Placental epithelial cell (primary cell): Measurements from ENCODE around the gene MACROH2A2. TPM values are rescaled to one million over a fixed set of nuclear protein-coding genes. Genes with fewer than 3 reads are reported as not detected.

Experiments used
- total RNA-seq: library from RNA; depleted of rRNA; stranded (reverse); fragments of >200 nt; gene quantifications from 2 replicates; pipeline ENCODE4 v1.2.3, GENCODE V29; 2012

MACROH2A2 gene
- total RNA-seq: 16.9 and 20.4 TPM in 2 replicates

DNA sequence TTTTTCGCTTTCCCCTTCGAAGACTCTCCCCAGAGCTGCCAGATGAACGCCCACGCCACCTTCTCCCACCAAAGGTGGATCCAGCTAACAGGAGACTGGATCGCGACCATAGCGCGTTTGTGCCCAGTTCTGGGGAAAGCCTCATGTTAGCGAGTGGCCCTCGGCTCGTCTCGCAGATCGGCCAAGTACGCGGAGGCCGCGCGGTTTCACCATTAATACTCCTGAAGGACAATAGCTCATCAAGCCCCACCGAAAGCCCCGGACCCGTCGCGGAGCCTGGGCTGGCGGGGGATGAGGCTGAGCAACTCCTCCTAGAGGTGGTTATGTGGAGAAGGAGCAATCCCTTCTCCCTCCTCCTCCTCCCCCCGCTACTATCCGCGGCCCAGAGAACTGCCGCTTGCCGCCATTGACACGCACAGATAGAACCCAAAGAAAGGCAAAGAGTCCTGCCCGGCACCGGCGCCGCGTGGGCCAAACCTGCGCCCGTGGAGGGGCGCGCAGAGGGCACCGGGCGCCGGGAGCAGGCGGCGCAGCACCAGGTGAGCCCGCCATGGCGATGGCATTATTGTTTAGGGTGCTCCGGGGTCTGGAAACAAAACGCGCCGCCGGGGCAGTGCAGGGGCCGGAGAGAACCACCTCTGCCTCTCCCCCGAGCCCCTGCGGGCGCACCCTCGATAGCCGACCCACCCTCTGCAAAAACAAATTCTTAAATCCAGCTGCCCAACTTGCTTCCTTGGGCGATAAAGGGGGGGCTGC, at the start of gene MACROH2A2:
TSS of gene MACROH2A2 (plus strand) at position 385 of the 756 bp plus-strand sequence. CDS start 22,813 bp downstream, outside the sequence.

DNA sequence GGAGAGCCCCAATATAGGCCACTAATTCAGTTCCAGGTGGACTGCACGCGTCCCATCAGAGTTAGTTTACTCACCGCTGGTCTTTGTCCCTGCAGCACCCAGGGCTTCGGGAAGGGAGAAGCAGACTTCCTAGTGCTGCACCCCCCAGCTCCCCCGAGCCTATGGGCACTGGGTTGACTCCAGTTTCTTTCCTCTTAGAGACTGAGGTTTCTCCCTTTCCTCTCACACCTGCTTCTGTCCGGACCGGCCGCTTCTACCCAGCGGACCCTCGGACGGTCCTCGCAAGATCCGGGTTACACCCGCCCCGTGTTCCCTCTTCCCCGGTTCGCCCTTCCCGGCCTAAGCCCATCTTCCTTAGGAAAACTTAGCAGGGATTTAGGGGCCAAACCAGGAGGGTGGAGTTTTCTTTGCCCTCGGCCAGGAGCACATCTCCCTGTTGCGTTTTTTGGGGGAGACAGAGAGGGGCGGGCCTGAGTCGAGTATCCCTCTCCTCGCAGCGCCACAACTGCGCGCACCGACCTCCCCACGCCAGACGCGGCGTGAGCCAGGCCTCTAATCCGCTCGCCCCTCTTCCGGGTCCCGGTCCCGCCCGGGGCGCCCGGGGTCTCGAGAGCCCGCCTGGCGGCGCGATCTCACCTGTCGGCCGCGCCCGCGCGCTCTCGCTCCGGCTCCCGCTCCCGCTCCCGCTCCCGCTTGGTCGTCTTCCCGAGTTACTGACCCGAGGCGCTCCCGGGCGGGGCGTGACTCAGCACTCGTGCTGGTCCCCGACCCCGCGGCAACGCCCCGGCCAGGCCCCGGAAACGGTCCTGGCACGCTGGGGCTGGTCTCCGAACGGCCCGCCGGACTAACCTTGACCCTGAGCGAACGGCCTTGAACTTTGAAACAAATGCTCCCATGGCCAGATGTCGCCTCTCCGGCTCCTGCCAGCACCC, 79.7 kb downstream of the MACROH2A2 start, which contains the start of gene AIFM2:
TSS of gene AIFM2 (minus strand) at position 728 of the 932 bp plus-strand sequence. CDS start 8,741 bp downstream, outside the sequence.

DNA sequence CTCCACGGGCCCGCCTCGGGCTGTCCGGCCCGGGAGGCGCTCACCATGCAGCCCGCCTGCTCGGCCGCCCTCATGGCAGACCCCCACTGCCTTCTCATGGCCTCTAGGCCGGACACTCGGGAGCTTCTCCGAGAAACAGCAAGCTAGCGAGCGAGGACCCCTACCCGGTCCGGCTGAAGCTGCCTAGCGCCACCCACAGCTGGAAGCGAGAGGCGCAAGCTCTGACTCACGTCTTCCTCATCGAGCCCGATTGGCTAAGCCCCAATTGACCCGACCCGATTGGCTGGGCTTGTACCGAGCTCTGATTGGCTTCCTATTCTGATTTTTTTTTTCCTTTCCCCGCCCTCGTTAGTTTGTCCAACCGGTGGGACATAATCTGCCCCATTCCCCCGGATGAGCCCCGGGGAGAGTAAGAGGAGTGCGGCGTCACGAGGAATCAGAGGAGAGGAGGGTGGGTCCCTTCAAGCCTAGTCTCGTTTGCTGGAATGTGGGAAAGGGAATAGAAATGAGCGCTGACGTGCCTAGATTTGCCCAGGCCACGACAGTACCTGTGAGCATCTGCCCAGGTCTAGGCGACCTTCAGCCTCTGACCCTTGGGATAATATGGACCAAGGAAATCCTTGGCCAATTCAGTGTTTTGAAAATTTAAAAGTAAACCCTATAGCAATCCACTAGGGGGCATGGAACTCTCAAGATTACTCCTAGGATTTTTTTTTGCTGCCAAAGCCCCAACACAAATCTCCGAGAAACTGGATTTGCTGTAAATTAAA, 94.0 kb downstream of the MACROH2A2 start, which contains the start of gene TYSND1:
TSS of gene TYSND1 (minus strand) at position 212 of the 770 bp plus-strand sequence. CDS start at position 98, 114 bp downstream.

Other genes with a start within 250 kb of the MACROH2A2 start
- gene AIFM2, start 80.0 kb downstream of the MACROH2A2 start, total RNA-seq: 1.3 and 2.0 TPM in 2 replicates
- 15.9 and 16.5 TPM in 2 replicates for gene TYSND1, start 93.9 kb downstream of the MACROH2A2 start, total RNA-seq
- gene SAR1A, start 117.7 kb downstream of the MACROH2A2 start, total RNA-seq: 146 and 204 TPM in 2 replicates
- 82.8 and 172 TPM in 2 replicates for gene PPA1, start 180.6 kb downstream of the MACROH2A2 start, total RNA-seq
- not detected in 2 replicates for gene NPFFR1, start 231.2 kb downstream of the MACROH2A2 start, total RNA-seq